PC-3 (cell line): ENCODE data around the gene ZNF335. TPM values are rescaled to one million over a fixed set of nuclear protein-coding genes. Genes with fewer than 3 reads are reported as not detected.
A peak's percentile ranks its signal among the peaks of the same experiment; 100 is the strongest.

Source experiments
- ATAC-seq: fragments of 200-7000 bp; cut with Tn5 transposase; 2 replicates; pipeline ENCODE4 v1.9.1; 2020; ENCODE audit warnings: mild to moderate bottlenecking, moderate library complexity
- BruUV-seq: library from RNA; stranded (reverse); fragments of 400-500 nt; replicated peaks from 2 replicates; lab custom pipeline; 2021; lab: Mats Ljungman, UMichigan
- CTCF ChIA-PET: fragments of 300-600 bp; sonication (Branson Sonifier 250); formaldehyde crosslinking; loops from one replicate; lab custom pipeline; 2022; ENCODE audit warnings: antibody characterized with exemption; lab: Charles Lee
- POLR2A ChIA-PET: fragments of 300-600 bp; sonication (Branson Sonifier 250); formaldehyde crosslinking; loops from one replicate; lab custom pipeline; 2022; ENCODE audit warnings: antibody characterized with exemption; ENCODE audit not compliant: unreplicated experiment; lab: Charles Lee
- DNase-seq: peaks from one replicate; pipeline ENCODE4 v3.0.0-alpha.2; 2015
- H2AFZ ChIP-seq: fragments of 300-600 bp; sonication (generic); 2 replicates; pipeline ENCODE4 v1.6.0; 2016; ENCODE audit warnings: antibody characterized with exemption, low read length
- H3F3A ChIP-seq: fragments of 300-600 bp; sonication (generic); one replicate; pipeline ENCODE4 v1.6.0; 2017; ENCODE audit warnings: antibody characterized with exemption, low read length, control low read depth, mild to moderate bottlenecking; ENCODE audit not compliant: unreplicated experiment
- H3K27ac ChIP-seq: fragments of 300-600 bp; sonication (generic); 2 replicates; pipeline ENCODE4 v1.5.1; 2016; ENCODE audit warnings: mild to moderate bottlenecking, low read length
- H3K27me3 ChIP-seq: fragments of 300-600 bp; sonication (generic); 2 replicates; pipeline ENCODE4 v1.6.1; 2016; ENCODE audit warnings: low read length, mixed read lengths
- H3K36me3 ChIP-seq: fragments of 300-600 bp; sonication (generic); 2 replicates; pipeline ENCODE4 v1.6.1; 2016; ENCODE audit warnings: low read depth, mixed run types, low read length, mixed read lengths
- H3K4me1 ChIP-seq: fragments of 300-600 bp; sonication (generic); 2 replicates; pipeline ENCODE4 v1.5.1; 2016; ENCODE audit warnings: low read length; ENCODE audit not compliant: insufficient read depth
- H3K4me2 ChIP-seq: fragments of 300-600 bp; sonication (generic); 2 replicates; pipeline ENCODE4 v1.6.0; 2016; ENCODE audit warnings: low read length
- H3K4me3 ChIP-seq: fragments of 300-600 bp; sonication (generic); 2 replicates; pipeline ENCODE4 v1.5.1; 2016; ENCODE audit warnings: mild to moderate bottlenecking, low read length, mixed read lengths
- H3K79me2 ChIP-seq: fragments of 300-600 bp; sonication (generic); 2 replicates; pipeline ENCODE4 v1.6.1; 2017; ENCODE audit warnings: low read length, mixed read lengths
- H3K9ac ChIP-seq: fragments of 300-600 bp; sonication (generic); 2 replicates; pipeline ENCODE4 v1.6.0; 2016; ENCODE audit warnings: mild to moderate bottlenecking, low read length
- H3K9me2 ChIP-seq: fragments of 300-600 bp; sonication (generic); replicated peaks from 2 replicates; pipeline ENCODE4 v1.6.1; 2016; ENCODE audit warnings: mixed run types, low read length, mixed read lengths
- H3K9me3 ChIP-seq: fragments of 300-600 bp; sonication (generic); 2 replicates; pipeline ENCODE4 v1.6.1; 2016; ENCODE audit warnings: low read length, mixed read lengths
- H4K20me1 ChIP-seq: fragments of 300-600 bp; sonication (generic); 2 replicates; pipeline ENCODE4 v1.6.1; 2016; ENCODE audit warnings: low read length, mixed read lengths
- CTCF ChIP-seq: fragments of 300-600 bp; sonication (generic); conservative IDR thresholded peaks from 2 replicates; pipeline ENCODE4 v1.5.1; 2017; ENCODE audit warnings: antibody characterized with exemption, low read depth, mild to moderate bottlenecking, low read length
- EZH2 ChIP-seq: fragments of 300-600 bp; sonication (generic); IDR thresholded peaks from one replicate; pipeline ENCODE4 v1.6.1; 2017; ENCODE audit warnings: antibody characterized with exemption, mild to moderate bottlenecking, low read length; ENCODE audit not compliant: unreplicated experiment
- EZH2phosphoT487 ChIP-seq: fragments of 300-600 bp; sonication (generic); IDR thresholded peaks from 2 replicates; pipeline ENCODE4 v1.6.1; 2018; ENCODE audit warnings: mild to moderate bottlenecking, antibody characterized with exemption, low read length, borderline replicate concordance
- intact Hi-C: fragments of 100-400 bp; cut with micrococcal nuclease; formaldehyde crosslinking; loops from 2 replicates; pipeline ENCODE4 v1.9.0; 2023
- total RNA-seq: library from RNA; depleted of rRNA; stranded (reverse); fragments of >200 nt; gene quantifications from 2 replicates; pipeline ENCODE4 v1.2.3, GENCODE V29; 2014

The ZNF335 gene
- total RNA-seq, 1 experiment from 2014 or later: 36.9 TPM

GRCh38 chr20:45987108-45987780, 15.2 kb upstream of the ZNF335 start:
- Histone ChIP-seq H3K36me3 (no peaks in the 10 kb centered on the region), H3K4me3 (no peak overlapping the region), H3K9me3 (no peaks in the 10 kb centered on the region), H3K27ac (no peak overlapping the region), H3K79me2 (no peaks in the 10 kb centered on the region), H3K27me3 (no peaks in the 10 kb centered on the region), H3K9me2 (no peaks in the 10 kb centered on the region), H3K4me2 (no peak overlapping the region), H2AFZ (no peak overlapping the region), H4K20me1 (no peaks in the 10 kb centered on the region), H3K9ac (no peak overlapping the region), H3K4me1 (peaks cover 8% of the 10 kb centered on the region), H3F3A (no peaks in the 10 kb centered on the region)
- TF ChIP-seq CTCF: peak; percentile 98
- TF ChIP-seq EZH2phosphoT487: no peak
- CTCF ChIA-PET: interaction anchor here (0.5 to 1.6 kb wide), 8 partner anchors 8 to 76 kb away, joined by 3 to 17 read pairs (median 6); partner anchors contain the start of gene PLTP
- POLR2A ChIA-PET: interaction anchor here (0.6 kb wide), 1 partner anchor 29 kb away, joined by 8 read pairs; no protein-coding TSS in a partner anchor
- intact Hi-C loops: loop anchor here (1.0 kb wide), 1 partner anchor 26 kb away; no protein-coding TSS in a partner anchor
- DNase-seq: peak; percentile 87
- BruUV-seq: no TSS peak
- peak; percentile 99 for ATAC-seq

GRCh38 chr20:45985573-45985972, 13.6 kb upstream of the ZNF335 start:
- ChIA-PET CTCF (interaction anchor here (1.2 to 1.6 kb wide), 3 partner anchors 11 to 27 kb away, joined by 5 to 7 read pairs (median 6); no protein-coding TSS in a partner anchor), POLR2A (interaction anchor here (0.5 kb wide), 1 partner anchor 20 kb away, joined by 6 read pairs; no protein-coding TSS in a partner anchor)
- Histone ChIP-seq H3K36me3 (no peaks in the 10 kb centered on the region), H3K4me3 (no peak overlapping the region), H3K9me3 (no peaks in the 10 kb centered on the region), H3K27me3 (no peaks in the 10 kb centered on the region), H3K9me2 (no peaks in the 10 kb centered on the region), H3K4me2 (no peak overlapping the region), H3K9ac (no peak overlapping the region), H3K79me2 (no peaks in the 10 kb centered on the region), H3F3A (no peaks in the 10 kb centered on the region), H3K27ac (no peak overlapping the region), H2AFZ (no peak overlapping the region), H4K20me1 (no peaks in the 10 kb centered on the region), H3K4me1 (peaks cover 8% of the 10 kb centered on the region)
- TF ChIP-seq EZH2phosphoT487 (no peak), CTCF (0 out of 2 replicates have a peak, but pooled peaks have one; percentile 14)
- intact Hi-C loops: no loop called here
- DNase-seq (no peak), ATAC-seq (no peak)
- no TSS peak for BruUV-seq

GRCh38 chr20:45983279-45983743, 11.3 kb upstream of the ZNF335 start:
- ATAC-seq: peak; percentile 20; the same call in 1 of the 2 replicates
- no peak overlapping the region for H3K27ac ChIP-seq
- TF ChIP-seq EZH2phosphoT487 (no peak), CTCF (no peak), EZH2 (no peak)
- H4K20me1 ChIP-seq: no peaks in the 10 kb centered on the region
- H3K4me2 ChIP-seq: peak overlapping the region; percentile 30
- no peaks in the 10 kb centered on the region for H3K36me3 ChIP-seq
- H3K9ac ChIP-seq: no peak overlapping the region
- no peak overlapping the region for H3K4me3 ChIP-seq
- peaks cover 8% of the 10 kb centered on the region for H3K4me1 ChIP-seq
- H3K9me3 ChIP-seq: no peaks in the 10 kb centered on the region
- H3K9me2 ChIP-seq: no peaks in the 10 kb centered on the region
- H3K79me2 ChIP-seq: no peaks in the 10 kb centered on the region
- H3F3A ChIP-seq: no peaks in the 10 kb centered on the region
- intact Hi-C loops: no loop called here
- ChIA-PET POLR2A (no interaction called here), CTCF (interaction anchor here (1.0 kb wide), 1 partner anchor 13 kb away, joined by 6 read pairs; no protein-coding TSS in a partner anchor)
- BruUV-seq: no TSS peak
- peak; percentile 39 for DNase-seq
- no peaks in the 10 kb centered on the region for H3K27me3 ChIP-seq
- H2AFZ ChIP-seq: peak overlapping the region; percentile 61
